ENCODE results near the gene NOS1AP.

Gene NOS1AP

DNA sequence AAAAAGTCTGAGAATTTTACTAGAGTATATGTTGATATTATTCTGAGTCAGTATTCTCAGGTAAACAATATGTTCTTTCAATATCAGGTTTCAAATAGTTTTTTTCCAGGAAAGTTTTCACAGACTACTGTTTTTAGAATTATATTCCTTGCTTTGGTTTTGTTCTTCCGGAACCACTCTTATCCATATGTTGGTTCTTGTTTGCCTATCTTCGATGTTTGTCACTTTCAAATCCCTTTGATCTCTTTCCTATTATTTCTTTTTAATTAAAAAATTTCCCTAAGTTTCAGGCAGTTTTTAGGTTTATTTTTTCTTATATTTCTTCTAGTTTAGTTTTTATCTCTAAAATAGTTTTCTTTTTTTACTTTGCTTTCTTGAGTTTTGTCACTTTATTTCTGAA is 20.9 kb downstream of the NOS1AP start:
- no peak for DNase-seq

DNA sequence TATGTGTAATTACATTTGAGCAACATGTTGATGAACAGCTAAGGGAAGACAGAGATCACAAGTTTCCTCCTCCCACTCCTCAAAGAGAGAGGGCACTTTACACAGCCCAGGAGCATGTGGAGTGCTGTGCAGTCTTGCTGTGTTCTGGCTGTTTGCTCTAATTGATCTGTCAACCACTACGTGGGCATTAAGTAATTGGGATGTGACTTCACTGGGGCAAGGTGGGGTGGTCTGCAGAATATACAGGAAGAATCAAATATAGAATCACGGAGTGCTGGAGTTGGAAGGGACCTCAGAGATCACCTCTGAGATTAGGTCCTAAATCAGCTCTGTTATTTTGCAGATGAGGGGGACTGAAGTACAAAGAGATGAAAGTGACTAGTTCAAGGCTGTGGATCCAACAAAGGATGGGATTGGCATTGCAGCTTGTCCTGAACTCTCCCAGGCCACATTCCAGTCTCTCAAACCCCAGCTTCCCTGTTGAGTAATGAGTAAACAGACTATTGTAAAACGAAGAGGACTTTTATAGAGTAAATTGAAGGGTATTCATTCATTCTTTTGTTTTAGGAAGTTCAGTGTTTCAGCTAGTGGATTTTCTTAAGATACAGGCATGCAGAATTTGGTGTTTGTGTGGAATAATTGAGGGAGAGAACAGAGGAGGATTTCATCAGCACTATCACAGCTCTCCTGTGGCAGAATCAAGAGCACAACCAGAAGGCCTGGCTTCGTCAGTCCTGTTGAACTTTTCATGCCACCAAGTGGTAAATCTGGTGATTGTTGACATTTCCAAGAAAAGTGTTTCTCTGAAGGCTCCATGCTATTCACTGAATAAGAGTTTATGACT is 22.4 kb downstream of the NOS1AP start:
- DNase-seq = peak in 1 of 3 experiments; percentile 15

DNA sequence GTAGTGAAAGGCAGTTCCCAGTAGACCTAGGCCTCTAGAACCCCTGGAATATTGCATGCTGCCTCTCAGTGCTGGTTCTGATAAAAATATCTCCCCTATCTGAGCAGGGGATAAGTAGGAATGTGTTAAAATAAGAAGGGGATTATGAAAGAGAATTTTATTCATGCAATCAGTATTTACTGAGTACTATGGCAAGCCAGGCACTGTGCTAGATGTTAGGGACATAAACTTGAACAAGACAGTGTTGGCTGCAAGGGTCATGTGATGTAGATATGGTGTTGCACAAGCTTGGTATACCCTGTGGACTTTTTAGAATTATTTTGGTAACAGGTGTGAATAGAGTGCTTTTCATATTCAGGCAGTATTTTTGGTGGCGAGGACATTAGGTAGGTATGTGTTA is 23.6 kb downstream of the NOS1AP start:
- no peak for DNase-seq

DNA sequence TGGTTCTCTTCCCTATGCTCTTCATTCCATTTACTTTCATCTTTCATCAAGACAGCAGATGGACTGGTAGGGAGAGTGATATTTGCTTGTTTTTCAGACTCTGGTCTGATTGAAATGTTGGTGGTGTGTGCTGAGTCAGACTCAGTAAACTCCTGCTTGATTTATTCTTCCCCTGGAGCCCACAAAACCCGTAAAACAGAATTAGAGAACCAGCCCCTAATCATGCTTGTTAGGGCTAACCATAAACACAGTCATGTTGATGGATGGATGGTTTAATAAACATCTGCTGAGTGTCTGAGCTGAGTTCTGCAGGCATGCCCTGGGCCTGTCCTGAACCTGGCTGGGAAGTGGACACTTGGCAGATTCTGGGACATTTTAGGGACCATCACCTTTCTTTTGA is 24.8 kb downstream of the NOS1AP start:
- DNase-seq = peak in 1 of 3 experiments; percentile 17

DNA sequence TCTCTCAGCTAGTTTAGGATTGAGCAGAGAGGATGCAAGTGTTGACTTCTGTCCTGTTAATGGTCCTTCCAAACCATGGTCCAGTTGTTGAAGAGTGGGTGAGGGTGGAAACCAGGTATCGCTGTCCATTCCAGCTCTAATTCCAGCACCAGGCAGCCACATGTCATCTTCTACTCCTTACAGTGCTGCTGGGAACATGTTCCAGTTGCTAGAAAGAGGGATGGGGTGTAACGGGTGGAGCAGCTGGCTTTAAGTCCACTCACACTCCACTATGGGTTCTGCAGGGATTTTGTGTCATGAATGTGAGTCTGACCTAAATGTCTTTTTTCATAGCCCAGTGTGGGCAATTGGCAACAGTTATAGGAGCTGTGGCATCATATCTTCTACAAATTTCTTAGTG is 25.2 kb downstream of the NOS1AP start:
- no peak for DNase-seq

DNA sequence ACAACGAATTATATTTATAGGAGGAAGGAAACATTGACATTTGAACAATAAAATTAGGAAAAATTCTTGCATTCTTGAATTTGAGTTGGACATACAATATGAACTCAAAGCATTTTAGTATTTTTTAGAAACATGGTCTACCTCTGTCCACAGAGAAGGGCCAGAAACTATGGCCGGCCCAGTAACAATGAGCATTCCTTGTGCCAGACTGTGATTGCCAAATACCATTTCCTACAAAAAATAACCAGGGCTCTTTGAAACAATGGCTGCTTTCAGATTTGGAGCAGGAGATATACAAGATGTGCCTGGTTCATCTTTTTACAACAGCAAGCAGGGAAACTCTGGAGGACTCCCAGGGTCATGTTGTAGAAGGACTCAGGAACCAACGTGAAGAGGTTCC is 38.4 kb downstream of the NOS1AP start:
- no peak for DNase-seq

DNA sequence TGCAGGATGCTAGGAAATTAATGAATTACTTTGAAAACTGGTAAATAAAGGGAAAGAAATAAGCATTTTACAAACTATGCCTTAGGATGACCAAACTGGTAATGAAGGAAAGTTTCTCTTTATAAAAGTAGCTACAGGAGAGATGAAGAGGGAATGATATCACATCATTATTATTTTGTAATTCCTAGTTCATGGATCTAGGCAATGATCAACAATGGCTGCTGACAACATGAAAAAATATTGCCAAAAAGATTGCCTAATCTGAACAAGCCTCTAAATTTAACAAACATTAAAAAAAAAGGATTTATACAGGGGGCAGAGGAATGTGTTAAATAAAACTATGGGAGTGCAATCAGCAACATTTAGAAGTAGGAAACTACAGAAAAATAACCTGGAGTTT is 38.9 kb downstream of the NOS1AP start:
- no peak for DNase-seq

DNA sequence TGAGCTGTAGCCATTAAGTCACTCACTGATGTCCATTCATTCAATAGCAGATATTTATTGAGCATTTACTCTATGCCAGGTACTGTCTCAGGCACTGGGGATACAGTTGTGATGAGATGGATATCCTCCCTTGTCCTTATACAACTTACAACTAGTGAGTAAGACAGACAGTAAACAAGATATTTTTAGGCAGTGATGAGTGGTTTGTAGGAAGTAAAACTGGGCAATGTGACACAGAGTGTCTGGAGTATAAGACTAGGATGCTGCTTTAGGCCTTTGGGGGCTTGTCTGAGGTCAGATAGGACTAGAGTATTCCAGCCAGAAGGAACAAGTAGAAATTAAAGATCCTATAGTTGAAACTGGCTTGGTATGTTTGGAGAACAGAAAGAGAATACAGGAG is 41.4 kb downstream of the NOS1AP start:
- no peak for DNase-seq

DNA sequence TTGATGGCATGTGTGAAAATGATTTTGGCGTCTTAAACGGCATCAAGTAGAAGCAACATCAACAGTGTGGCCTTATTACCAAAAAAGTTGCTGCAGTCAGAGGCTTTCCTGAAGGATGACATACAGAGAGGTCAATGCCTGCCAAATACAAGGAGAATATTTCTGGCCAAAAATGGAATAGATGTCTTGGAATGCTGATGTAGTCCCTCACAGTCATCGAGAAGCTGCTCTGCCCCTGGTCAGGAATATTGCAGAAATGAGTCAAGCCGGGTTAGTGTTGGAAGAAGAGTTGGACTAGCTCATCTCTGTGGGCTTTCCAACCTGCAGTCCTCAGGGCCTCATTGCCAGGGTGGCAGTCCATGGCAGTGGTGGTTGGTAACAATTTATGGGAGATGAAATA is 42.1 kb downstream of the NOS1AP start:
- DNase-seq = no peak

DNA sequence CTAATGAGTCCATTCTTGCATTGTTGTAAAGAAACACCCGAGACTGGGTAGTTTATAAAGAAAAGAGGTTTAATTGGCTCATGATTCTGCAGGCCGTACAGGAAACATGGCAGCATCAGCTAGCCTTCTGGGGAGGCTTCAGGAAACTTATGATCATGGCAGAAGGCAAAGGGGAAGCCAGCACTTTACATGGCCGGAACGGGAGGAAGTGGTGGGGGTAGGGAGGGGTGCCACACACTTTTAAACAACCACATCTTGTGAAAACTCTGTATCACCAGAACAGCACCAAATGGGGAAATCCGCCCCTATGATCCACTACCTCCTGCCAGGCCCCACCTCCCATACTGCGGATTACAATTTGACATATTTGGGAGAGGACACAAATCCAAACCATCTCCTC is 43.9 kb downstream of the NOS1AP start:
- no peak for DNase-seq

DNA sequence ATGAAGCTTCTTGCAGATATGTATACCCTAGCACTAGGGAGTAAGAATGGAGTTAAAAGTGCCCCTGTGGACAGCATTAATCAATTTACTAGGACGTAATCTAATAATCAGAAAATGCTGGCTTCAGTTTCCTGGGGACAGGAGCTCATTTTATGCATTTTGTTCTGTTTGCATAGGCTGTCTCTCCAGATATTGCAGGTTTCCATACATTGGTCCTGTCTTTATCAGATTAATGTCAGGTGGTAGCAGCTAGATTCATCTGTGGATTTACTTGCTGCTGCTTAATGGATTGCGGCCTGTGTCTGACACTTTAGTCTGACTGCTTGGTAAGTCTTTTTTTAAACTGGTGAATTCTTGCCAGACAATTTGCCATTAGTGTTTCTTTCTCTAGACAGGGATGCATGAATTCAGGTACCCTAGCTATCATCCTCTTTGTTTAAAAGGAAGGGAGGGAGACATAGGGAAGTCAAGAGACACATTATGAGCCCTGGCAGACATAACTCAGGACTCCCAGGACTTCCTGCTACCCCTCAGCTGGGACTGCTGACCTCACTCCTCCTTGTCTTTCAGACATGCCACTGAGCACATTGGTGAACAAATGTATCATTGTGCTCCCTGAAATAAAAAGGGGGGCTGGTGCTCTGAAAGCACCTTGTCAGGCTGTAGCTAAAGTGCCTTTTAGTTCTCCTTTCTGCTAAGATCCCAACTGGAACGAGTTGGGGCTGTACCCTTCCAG is 47.7 kb downstream of the NOS1AP start:
- no peak for DNase-seq

DNA sequence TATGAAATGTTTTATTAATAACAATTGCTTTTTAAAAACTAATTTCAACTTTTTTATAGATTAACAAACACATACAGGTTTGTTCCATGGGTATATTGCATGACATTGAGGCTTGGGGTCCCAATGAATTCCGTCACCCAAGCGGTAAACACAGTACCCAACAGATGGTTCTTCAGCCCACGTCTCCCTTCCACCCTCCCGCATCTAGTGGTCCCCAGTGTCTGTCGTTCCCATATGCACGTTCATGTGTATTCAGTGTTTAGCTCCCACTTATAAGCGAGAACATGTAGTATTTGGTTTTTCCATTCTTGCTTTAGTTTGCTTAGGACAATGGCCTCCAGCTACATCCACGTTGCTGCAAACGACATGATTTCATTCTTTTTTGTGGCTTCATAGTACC is 48.6 kb downstream of the NOS1AP start:
- no peak for DNase-seq

DNA sequence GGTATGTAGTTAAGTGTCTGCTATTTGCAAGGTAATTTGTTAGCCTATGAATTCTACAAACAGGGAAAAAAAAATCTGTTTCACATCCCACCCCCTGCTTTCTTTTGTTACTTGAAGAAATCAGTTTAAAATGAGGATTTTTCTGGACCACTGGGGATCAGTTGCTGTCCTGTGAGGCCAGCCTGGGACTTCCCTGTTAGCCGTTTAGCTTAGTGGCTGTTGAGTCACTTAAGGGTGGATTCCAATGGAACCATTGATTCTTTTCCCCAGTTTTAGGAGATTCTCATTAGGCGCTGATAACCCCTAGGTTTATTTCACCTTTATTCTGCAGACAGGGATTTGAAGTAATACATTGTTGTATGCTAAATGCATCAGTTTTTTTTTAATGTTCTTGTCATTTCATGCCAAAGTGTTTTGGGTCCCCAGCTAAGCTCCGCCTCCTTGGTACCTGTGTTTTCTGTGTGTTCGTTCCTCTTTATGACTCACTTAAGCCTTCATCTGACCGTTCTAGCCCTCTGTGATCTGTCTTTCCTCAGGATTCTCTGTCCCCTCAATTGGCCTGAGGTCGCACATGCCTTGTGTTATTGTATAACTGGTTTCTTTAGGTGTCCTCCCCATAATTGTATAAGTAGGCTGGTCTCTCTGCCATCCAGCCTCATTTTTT is 59.3 kb downstream of the NOS1AP start:
- no peak for DNase-seq

DNA sequence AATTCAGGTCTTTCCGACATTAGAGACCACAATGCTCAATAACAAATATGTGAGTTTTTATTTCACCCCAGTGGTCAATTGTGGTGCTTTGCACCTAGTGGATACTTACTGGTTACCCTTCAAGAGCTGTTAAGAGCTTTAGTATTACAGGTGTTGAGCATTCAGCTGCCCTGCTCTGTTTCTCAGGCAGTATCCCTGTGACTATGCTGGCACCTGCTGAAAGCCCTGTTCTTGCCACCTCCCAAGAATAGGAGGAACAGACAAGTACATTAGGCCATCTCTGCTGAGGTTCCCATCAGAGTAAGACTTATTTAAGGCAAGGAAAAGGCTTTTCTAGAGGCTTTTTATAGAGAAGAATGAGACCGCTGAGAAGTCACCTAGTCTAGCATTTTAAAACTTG is 60.8 kb downstream of the NOS1AP start:
- no peak for DNase-seq

DNA sequence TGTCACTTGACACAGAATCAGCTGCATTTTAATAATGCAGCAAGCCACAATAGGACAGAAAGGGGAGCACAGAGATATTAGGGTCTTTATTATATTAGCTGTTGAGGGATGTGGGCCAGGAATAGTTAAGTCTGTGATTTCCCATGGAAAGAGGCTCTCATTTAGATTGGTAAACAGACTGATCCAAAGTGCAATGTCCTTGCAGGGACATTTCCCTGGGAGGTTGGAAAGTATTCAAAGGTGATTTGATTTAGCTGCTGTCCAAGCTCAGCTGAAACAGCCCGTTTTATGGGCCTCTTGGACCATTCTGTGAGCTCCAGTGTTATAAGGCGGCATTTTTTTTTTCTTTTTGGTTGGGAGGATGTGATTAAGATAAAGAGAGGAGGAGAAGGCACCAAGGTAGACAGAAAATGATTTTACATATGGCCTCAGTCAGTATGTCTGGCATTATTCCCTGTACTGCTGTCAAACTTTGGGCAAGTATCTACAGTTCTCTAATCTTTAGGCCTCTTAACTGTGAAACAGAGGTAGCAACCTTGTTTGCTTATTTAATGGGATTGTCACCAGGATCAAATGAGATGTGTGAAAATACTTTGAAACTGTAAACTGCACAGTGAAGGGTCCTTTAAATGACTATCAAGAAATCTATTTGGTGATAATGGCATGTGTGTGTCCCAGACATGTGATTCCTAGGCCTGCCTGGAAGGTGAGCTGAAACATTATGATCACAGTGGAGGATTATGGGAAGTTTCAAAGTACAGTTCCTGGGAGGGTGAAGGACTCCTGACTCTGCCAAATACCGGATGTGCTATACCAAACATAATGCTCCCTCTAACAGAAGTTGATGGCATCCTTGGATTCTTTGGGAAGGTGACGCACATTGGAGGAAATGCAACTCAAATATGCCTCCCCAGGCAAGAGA is 62.2 kb downstream of the NOS1AP start:
- DNase-seq = no peak

DNA sequence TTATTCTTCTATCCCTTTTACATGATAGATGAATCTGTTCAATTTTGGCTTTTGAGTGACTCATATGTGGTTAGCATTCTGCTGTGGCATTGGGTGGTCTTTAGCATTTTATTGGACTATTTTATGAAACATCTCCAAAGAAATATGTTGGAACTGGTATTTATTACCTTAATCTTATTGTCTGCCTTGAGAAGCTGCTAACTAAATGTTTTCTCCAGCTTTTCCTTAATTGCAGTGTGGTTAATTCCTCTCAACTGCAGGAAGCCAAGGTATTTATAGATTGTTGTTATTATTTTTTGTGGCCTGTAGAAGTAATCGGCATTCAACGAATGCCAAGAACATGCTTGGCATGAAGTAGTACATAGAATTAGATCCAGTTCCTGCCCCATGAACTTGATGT is 64.1 kb downstream of the NOS1AP start:
- no peak for DNase-seq

DNA sequence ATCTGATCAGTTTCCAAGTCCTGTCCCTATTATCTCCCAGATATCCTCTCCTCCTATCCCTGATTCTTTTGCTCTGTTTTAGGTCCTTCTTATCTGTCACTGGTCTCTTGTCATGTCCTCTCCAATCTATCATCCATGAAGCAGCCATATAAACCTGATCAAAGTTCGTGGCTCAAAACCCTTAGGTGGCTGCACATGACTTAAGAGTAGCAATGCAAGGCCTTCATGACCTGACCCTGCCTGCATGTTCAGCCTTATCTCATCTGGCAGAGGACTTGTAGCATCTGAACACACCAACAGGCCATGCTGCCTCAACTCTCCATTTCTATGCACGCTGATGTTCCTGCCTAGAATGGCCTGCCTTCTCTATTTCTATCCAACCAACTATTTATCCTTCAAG is 65.2 kb downstream of the NOS1AP start:
- no peak for DNase-seq

DNA sequence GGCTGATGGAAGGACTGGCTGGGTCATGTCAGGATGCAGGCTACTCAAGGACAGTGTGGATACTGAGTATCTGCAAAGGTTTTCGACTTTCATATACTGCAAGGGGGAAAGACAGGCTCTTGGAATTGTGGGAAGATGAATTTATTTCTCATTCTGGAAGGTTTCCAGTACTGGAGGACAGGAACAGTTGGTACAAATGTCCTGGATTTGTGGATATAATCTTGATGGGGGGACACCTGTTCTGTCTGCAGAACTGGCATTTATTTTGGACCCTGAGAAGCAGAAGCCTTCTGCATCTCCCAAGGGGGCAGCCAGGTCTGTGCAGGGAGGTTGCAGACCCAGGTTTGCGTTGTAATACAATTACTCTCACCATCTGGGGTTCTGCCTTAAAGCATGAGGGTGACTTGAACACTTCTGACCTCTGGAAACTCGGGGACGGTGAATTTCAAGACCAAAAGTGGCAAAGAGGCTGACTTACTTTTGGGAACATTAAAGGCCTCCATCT is 65.8 kb downstream of the NOS1AP start:
- no peak for DNase-seq

DNA sequence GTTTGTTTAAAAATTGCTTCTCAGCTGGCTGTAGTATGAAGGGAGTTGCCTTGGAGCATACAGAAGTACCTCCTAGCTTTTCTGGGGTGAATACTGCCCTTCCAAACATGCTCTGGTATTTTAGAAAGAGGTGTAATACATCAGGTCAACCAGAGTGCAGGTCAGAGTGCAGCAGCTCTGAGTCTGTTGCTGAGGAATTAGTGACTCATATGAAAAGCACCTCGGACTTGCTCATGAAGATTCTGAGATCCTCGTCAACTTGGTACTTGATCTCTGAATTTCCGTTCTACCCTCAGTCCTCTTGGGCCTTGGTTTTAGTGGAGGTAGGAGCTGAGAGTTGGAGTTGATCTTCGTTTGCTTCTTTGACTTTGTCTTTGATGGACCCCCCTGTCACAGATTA is 67.3 kb downstream of the NOS1AP start:
- no peak for DNase-seq

DNA sequence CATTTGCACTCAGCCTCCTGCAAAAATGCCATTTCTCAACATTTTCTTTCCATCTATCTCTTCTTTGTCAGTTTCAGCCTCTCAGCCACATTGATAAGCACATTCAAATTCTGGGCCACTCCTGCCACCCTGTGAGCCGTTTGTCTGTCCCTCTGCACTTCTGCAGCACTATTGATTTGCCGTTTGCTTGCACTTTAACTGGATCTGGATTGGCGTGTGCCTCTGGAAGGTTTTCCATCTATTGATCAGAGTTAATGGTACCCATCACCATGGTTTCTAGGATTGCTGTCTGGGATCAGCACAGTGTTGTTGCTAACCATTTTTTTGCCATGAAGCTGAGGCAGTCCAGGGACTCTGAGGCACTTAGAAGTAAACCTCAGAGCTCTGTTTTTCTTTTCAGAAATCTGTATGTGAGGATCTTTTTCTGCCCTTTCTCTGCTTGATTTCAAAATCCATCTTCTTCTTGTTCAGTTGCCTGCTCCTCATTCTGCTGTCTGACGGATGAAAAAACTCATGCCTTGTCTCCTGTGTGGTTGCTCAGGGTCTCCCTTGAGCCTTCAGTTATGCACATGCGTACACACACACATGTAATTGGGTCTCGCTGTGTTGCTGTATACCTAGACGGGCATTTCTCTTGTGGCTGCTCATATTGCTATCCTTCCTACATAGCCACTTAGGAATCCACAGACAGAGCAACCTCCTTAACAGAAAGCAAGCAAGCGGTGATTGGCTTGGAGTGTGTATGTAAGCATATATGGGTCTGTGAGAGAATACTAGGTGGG is 67.9 kb downstream of the NOS1AP start:
- no peak for DNase-seq

DNA sequence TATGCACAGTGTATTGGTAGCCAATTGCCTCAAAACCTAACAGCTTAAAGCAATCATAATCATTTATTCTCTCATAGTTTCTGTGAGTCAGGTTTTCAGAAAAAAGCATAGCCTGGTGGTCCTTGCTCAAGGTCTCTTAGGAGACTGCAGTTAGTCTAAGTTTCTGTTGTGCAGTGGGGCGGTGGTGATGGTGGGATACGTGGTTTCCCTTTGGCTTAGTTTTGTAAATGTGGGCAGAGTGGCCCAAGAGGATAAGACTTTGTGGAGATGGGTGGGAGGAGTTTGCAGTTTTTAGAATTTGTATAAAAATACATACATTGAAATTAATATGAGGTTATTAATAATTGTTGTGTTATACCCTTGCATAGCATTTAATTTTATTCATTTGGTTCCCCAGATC is 68.6 kb downstream of the NOS1AP start:
- DNase-seq = no peak

Measured in NCI-H1417 (cell line).